ENCODE measurements around the gene PDGFRA. TPM values are rescaled to one million over a fixed set of nuclear protein-coding genes. Genes with fewer than 3 reads are reported as not detected.

The PDGFRA gene
- total RNA-seq, 1 experiment from 2014 or later, result 0.25 TPM

DNA sequence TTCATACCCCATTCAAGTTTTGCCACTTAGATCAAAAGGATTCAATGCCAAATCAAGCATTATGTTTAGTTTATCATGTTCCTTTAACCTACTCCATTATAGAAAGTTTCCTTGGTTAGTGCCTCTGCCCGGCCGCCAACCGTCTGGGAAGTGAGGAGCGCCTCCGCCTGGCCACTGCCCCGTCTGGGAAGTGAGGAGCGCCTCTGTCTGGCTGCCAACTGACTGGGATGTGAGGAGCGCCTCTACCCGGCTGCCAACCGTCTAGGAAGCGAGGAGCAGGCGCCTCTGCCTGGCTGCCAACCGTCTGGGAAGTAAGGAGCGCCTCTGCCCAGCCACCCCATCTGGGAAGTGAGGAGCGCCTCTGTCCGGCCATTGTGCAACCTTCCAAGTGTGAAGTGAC lies 36.3 kb upstream of the PDGFRA start:
- RAD21 ChIA-PET (ENCODE audit: low non-redundant PET in 1 of 2, low total read pairs in 2 of 2, uncharacterized antibody in 2 of 2, unreplicated experiment in 2 of 2), result no interaction called here
- TF ChIP-seq, protein P1, sequence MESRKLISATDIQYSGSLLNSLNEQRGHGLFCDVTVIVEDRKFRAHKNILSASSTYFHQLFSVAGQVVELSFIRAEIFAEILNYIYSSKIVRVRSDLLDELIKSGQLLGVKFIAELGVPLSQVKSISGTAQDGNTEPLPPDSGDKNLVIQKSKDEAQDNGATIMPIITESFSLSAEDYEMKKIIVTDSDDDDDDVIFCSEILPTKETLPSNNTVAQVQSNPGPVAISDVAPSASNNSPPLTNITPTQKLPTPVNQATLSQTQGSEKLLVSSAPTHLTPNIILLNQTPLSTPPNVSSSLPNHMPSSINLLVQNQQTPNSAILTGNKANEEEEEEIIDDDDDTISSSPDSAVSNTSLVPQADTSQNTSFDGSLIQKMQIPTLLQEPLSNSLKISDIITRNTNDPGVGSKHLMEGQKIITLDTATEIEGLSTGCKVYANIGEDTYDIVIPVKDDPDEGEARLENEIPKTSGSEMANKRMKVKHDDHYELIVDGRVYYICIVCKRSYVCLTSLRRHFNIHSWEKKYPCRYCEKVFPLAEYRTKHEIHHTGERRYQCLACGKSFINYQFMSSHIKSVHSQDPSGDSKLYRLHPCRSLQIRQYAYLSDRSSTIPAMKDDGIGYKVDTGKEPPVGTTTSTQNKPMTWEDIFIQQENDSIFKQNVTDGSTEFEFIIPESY (IDR thresholded peaks at IDR 0.05; ENCODE audit: extremely low read depth, insufficient replicate concordance, low read length), result no peak
- 0 out of 2 replicates have a peak, but pooled peaks have one; percentile 13 for TF ChIP-seq RAD21 (IDR thresholded peaks at IDR 0.05; ENCODE audit: low read depth)
- DNase-seq (ENCODE audit: low read depth, low spot score), result no peak

DNA sequence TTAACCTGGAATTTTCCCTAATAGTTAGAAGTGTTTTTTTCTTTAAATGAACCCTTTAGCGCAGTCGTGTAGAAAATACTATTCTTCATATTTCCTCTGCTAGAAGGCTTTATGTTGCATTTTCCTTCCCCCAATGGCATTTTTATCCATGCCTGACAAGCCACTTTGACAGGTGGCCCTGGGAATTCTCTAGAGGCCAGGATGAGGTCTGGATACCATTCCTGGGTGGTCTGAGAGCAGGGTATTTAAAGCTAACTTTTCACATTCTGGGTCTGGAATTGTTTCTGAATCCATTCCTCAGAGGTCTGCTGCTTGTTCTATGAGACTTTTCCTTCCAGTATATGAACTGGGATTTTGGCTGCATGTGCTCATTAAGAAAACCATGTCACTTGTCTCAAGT lies 31.2 kb upstream of the PDGFRA start:
- no peak for ATAC-seq
- no peaks in the 10 kb centered on the region for H3K27me3 ChIP-seq (ENCODE audit: insufficient read depth, low read length)
- no peak overlapping the region for H2AFZ ChIP-seq (ENCODE audit: low read depth, low read length, poor library complexity, severe bottlenecking)
- H3K4me1 ChIP-seq (ENCODE audit: control insufficient read depth in 1 of 2, insufficient read depth in 2 of 2, low read length in 2 of 2), result no peaks in the 10 kb centered on the region
- no TSS peak for BruUV-seq (replicated peaks)
- no peak overlapping the region for H3K4me3 ChIP-seq (replicated peaks in 1 of 2; ENCODE audit: low read depth in 1 of 2, low read length in 2 of 2)
- H3K9me3 ChIP-seq (ENCODE audit: control insufficient read depth in 1 of 2, insufficient read depth in 1 of 2, low read depth in 1 of 2, low read length in 2 of 2), result no peaks in the 10 kb centered on the region; a peak in 1 of 4 replicates
- H3K9me2 ChIP-seq (ENCODE audit: insufficient read depth), result no peaks in the 10 kb centered on the region
- POLR2A ChIA-PET, result no interaction called here
- no peak overlapping the region for H3K4me2 ChIP-seq (ENCODE audit: low read length)
- intact Hi-C loops (cut with micrococcal nuclease), result no loop called here
- no peak for DNase-seq (ENCODE audit: low read depth, low spot score)
- H3K27ac ChIP-seq (ENCODE audit: low read depth, low read length), result no peak overlapping the region
- CTCF ChIA-PET, result no interaction called here
- H3K9ac ChIP-seq (ENCODE audit: low read length), result no peak overlapping the region
- no peaks in the 10 kb centered on the region for H3K79me2 ChIP-seq (ENCODE audit: insufficient read depth, low read length)
- H4K20me1 ChIP-seq (ENCODE audit: insufficient read depth), result no peaks in the 10 kb centered on the region
- RAD21 ChIA-PET (ENCODE audit: low non-redundant PET in 1 of 2, low total read pairs in 2 of 2, uncharacterized antibody in 2 of 2, unreplicated experiment in 2 of 2), result no interaction called here
- no peaks in the 10 kb centered on the region for H3K36me3 ChIP-seq (ENCODE audit: control insufficient read depth in 1 of 2, insufficient read depth in 2 of 2, low read length in 2 of 2)
- TF ChIP-seq YY1 (IDR thresholded peaks at IDR 0.05; ENCODE audit: extremely low read depth, insufficient replicate concordance, low read depth, low read length) (no peak), CBX3 (IDR thresholded peaks at IDR 0.05; ENCODE audit: low read depth) (no peak), EZH2 (IDR thresholded peaks at IDR 0.05) (no peak), EZH2phosphoT487 (IDR thresholded peaks at IDR 0.05; ENCODE audit: borderline replicate concordance) (no peak), ELF1 (IDR thresholded peaks at IDR 0.05; ENCODE audit: borderline replicate concordance, low read depth) (no peak), SP1 (IDR thresholded peaks at IDR 0.05; ENCODE audit: low read depth) (no peak), ZNF274 (IDR thresholded peaks at IDR 0.05; ENCODE audit: low read depth, low read length) (no peak), FOSL1 (IDR thresholded peaks at IDR 0.05; ENCODE audit: low read depth) (no peak)
- TF ChIP-seq, protein P2, sequence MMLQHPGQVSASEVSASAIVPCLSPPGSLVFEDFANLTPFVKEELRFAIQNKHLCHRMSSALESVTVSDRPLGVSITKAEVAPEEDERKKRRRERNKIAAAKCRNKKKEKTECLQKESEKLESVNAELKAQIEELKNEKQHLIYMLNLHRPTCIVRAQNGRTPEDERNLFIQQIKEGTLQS (IDR thresholded peaks at IDR 0.05), result no peak
- TF ChIP-seq, protein P3, sequence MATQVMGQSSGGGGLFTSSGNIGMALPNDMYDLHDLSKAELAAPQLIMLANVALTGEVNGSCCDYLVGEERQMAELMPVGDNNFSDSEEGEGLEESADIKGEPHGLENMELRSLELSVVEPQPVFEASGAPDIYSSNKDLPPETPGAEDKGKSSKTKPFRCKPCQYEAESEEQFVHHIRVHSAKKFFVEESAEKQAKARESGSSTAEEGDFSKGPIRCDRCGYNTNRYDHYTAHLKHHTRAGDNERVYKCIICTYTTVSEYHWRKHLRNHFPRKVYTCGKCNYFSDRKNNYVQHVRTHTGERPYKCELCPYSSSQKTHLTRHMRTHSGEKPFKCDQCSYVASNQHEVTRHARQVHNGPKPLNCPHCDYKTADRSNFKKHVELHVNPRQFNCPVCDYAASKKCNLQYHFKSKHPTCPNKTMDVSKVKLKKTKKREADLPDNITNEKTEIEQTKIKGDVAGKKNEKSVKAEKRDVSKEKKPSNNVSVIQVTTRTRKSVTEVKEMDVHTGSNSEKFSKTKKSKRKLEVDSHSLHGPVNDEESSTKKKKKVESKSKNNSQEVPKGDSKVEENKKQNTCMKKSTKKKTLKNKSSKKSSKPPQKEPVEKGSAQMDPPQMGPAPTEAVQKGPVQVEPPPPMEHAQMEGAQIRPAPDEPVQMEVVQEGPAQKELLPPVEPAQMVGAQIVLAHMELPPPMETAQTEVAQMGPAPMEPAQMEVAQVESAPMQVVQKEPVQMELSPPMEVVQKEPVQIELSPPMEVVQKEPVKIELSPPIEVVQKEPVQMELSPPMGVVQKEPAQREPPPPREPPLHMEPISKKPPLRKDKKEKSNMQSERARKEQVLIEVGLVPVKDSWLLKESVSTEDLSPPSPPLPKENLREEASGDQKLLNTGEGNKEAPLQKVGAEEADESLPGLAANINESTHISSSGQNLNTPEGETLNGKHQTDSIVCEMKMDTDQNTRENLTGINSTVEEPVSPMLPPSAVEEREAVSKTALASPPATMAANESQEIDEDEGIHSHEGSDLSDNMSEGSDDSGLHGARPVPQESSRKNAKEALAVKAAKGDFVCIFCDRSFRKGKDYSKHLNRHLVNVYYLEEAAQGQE (IDR thresholded peaks at IDR 0.05; ENCODE audit: low read depth), result no peak
- TF ChIP-seq, protein P4, sequence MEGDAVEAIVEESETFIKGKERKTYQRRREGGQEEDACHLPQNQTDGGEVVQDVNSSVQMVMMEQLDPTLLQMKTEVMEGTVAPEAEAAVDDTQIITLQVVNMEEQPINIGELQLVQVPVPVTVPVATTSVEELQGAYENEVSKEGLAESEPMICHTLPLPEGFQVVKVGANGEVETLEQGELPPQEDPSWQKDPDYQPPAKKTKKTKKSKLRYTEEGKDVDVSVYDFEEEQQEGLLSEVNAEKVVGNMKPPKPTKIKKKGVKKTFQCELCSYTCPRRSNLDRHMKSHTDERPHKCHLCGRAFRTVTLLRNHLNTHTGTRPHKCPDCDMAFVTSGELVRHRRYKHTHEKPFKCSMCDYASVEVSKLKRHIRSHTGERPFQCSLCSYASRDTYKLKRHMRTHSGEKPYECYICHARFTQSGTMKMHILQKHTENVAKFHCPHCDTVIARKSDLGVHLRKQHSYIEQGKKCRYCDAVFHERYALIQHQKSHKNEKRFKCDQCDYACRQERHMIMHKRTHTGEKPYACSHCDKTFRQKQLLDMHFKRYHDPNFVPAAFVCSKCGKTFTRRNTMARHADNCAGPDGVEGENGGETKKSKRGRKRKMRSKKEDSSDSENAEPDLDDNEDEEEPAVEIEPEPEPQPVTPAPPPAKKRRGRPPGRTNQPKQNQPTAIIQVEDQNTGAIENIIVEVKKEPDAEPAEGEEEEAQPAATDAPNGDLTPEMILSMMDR (IDR thresholded peaks at IDR 0.05 in 2 of 3, conservative IDR thresholded peaks at IDR 0.05 in 1 of 3; ENCODE audit: borderline replicate concordance in 1 of 3, insufficient read depth in 1 of 3, low read depth in 2 of 3, low read length in 2 of 3), result no peak

More for the DNA sequence above, 36.3 kb upstream of the PDGFRA start:
- no TSS peak for BruUV-seq (replicated peaks)
- H3K27me3 ChIP-seq (ENCODE audit: insufficient read depth, low read length), result no peaks in the 10 kb centered on the region
- H4K20me1 ChIP-seq (ENCODE audit: insufficient read depth), result no peaks in the 10 kb centered on the region
- H3K27ac ChIP-seq (ENCODE audit: low read depth, low read length), result no peak overlapping the region
- intact Hi-C loops (cut with micrococcal nuclease), result no loop called here
- no peaks in the 10 kb centered on the region for H3K36me3 ChIP-seq (ENCODE audit: control insufficient read depth in 1 of 2, insufficient read depth in 2 of 2, low read length in 2 of 2)
- no peaks in the 10 kb centered on the region for H3K4me1 ChIP-seq (ENCODE audit: control insufficient read depth in 1 of 2, insufficient read depth in 2 of 2, low read length in 2 of 2)
- H3K4me2 ChIP-seq (ENCODE audit: low read length), result no peak overlapping the region
- no peaks in the 10 kb centered on the region for H3K9me3 ChIP-seq (ENCODE audit: control insufficient read depth in 1 of 2, insufficient read depth in 1 of 2, low read depth in 1 of 2, low read length in 2 of 2)
- H3K9ac ChIP-seq (ENCODE audit: low read length), result no peak overlapping the region
- no peak overlapping the region for H2AFZ ChIP-seq (ENCODE audit: low read depth, low read length, poor library complexity, severe bottlenecking)
- H3K4me3 ChIP-seq (replicated peaks in 1 of 2; ENCODE audit: low read depth in 1 of 2, low read length in 2 of 2), result no peak overlapping the region
- ChIA-PET POLR2A (no interaction called here), CTCF (no interaction called here)
- H3K9me2 ChIP-seq (ENCODE audit: insufficient read depth), result no peaks in the 10 kb centered on the region
- H3K79me2 ChIP-seq (ENCODE audit: insufficient read depth, low read length), result no peaks in the 10 kb centered on the region
- no peak for ATAC-seq
